HepG2 (cell line): ENCODE results near the gene RPL21. TPM values are rescaled to one million over a fixed set of nuclear protein-coding genes. Genes with fewer than 3 reads are reported as not detected.

ENCODE experiments used
- ATF4 ChIP-seq, 2 experiments: fragments of 450-650 bp in 1 of 2; sonication (generic) in 1 of 2; formaldehyde crosslinking; IDR thresholded peaks; 2 replicates each; pipeline versions ENCODE4 v1.5.0 to v1.8.0; 2020 to 2022; ENCODE audit warnings: mild to moderate bottlenecking in 1 of 2, missing genetic modification reagents in 1 of 2
- HNRNPK ChIP-seq: fragments of 200-400 bp; formaldehyde crosslinking; IDR thresholded peaks from 2 replicates; pipeline ENCODE4 v1.6.1; 2018; ENCODE audit warnings: low read length, low read depth, moderate library complexity, mild to moderate bottlenecking; ENCODE audit not compliant: poor library complexity, severe bottlenecking
- IKZF1 ChIP-seq: fragments of 450-650 bp; IDR thresholded peaks from 2 replicates; pipeline ENCODE4 v1.7.1; 2016
- JDP2 ChIP-seq: sonication (generic); formaldehyde crosslinking; IDR thresholded peaks from 2 replicates; pipeline ENCODE4 v1.8.1; 2022; ENCODE audit warnings: missing genetic modification reagents, borderline replicate concordance
- RARA ChIP-seq: IDR thresholded peaks from 2 replicates; pipeline ENCODE4 v1.6.1; 2016; ENCODE audit warnings: missing genetic modification reagents, missing compliant biosample characterization
- SCMH1 ChIP-seq: sonication (generic); formaldehyde crosslinking; IDR thresholded peaks from 2 replicates; pipeline ENCODE4 v1.9.0; 2021; ENCODE audit warnings: missing genetic modification reagents, mild to moderate bottlenecking, borderline replicate concordance
- SP1 ChIP-seq, 2 experiments: fragments of 450-650 bp in 1 of 2; sonication (generic) in 1 of 2; formaldehyde crosslinking in 1 of 2; IDR thresholded peaks; 2 replicates each; pipeline versions ENCODE4 v1.4.0 to v1.6.1; 2016 to 2020; ENCODE audit warnings: missing genetic modification reagents in 1 of 2
- TGIF2 ChIP-seq: IDR thresholded peaks from 2 replicates; pipeline ENCODE4 v1.6.1; 2016; ENCODE audit warnings: control low read depth, missing compliant biosample characterization
- ZFP41 ChIP-seq: sonication (generic); formaldehyde crosslinking; IDR thresholded peaks from 2 replicates; pipeline ENCODE4 v1.4.0; 2020; ENCODE audit warnings: mild to moderate bottlenecking, missing genetic modification reagents, borderline replicate concordance
- ZGPAT ChIP-seq: IDR thresholded peaks from 2 replicates; pipeline ENCODE4 v1.6.1; 2016; ENCODE audit warnings: mild to moderate bottlenecking
- ZNF101 ChIP-seq: sonication (generic); formaldehyde crosslinking; IDR thresholded peaks from 2 replicates; pipeline ENCODE4 v1.4.0; 2020; ENCODE audit warnings: mild to moderate bottlenecking, low read depth, missing genetic modification reagents, borderline replicate concordance
- ZNF12 ChIP-seq: sonication (generic); formaldehyde crosslinking; IDR thresholded peaks from 2 replicates; pipeline ENCODE4 v1.5.0; 2020; ENCODE audit warnings: missing genetic modification reagents
- ZNF264 ChIP-seq: sonication (generic); formaldehyde crosslinking; IDR thresholded peaks from 2 replicates; pipeline ENCODE4 v1.4.0; 2020; ENCODE audit warnings: missing genetic modification reagents
- ZNF616 ChIP-seq: sonication (generic); formaldehyde crosslinking; IDR thresholded peaks from 2 replicates; pipeline ENCODE4 v1.5.0; 2020; ENCODE audit warnings: low read depth, mild to moderate bottlenecking, missing genetic modification reagents
- ZNF646 ChIP-seq: sonication (generic); formaldehyde crosslinking; IDR thresholded peaks from 2 replicates; pipeline ENCODE4 v1.9.0; 2021; ENCODE audit warnings: mild to moderate bottlenecking, missing genetic modification reagents
- ZNF687 ChIP-seq: sonication (generic); formaldehyde crosslinking; IDR thresholded peaks from 2 replicates; pipeline ENCODE4 v1.5.1; 2020; ENCODE audit warnings: mild to moderate bottlenecking, missing genetic modification reagents, moderate library complexity
- polyA plus RNA-seq, 8 experiments: library from polyadenylated mRNA; depleted of rRNA in 3 of 8; stranded (reverse) in 7 of 8; unstranded in 1 of 8; fragments of >200 nt; fragmentation: Illumina TruSeq in 4 of 8; extraction: Trizol in 4 of 8; gene quantifications; 2 replicates each; pipeline versions ENCODE4 v1.2.1 to v1.2.3, GENCODE V29; 2011 to 2016; ENCODE audit warnings: low read depth in 4 of 8, missing spikeins in 1 of 8, mixed read lengths in 1 of 8; ENCODE audit not compliant: insufficient read depth in 1 of 8
- total RNA-seq, 5 experiments: library from RNA; depleted of rRNA; stranded (reverse); fragments of >200 nt; fragmentation: Illumina TruSeq; extraction: Trizol; gene quantifications; 2 replicates each; pipeline ENCODE4 v1.2.3, GENCODE V29; 2016; ENCODE audit warnings: low read depth in 1 of 5

Gene RPL21
- total and polyA plus RNA-seq, 2 of the 13 experiments (the other 11 are each of a cell fraction or from before 2014, with no cell fraction given), result 1,234 to 1,261 TPM

GRCh38 chr13:27258637-27259386 lies 7.5 kb downstream of the RPL21 start (continued):
- TF ChIP-seq SCMH1 (no peak), ATF4 (CRISPR knock-in tag; IDR thresholded peaks at IDR 0.05) (no peak), ZNF101 (CRISPR knock-in tag) (no peak), IKZF1 (no peak), HNRNPK (no peak), ZFP41 (CRISPR knock-in tag) (no peak), ZNF687 (no peak), SP1 (IDR thresholded peaks at IDR 0.05) (no peak), SP1 (CRISPR knock-in tag; IDR thresholded peaks at IDR 0.05) (no peak), TGIF2 (CRISPR knock-in tag) (no peak), RARA (CRISPR knock-in tag) (0 out of 2 replicates have a peak, but pooled peaks have one; percentile 7), ZNF616 (CRISPR knock-in tag) (no peak), ZGPAT (CRISPR knock-in tag) (no peak), JDP2 (CRISPR knock-in tag) (no peak), ZNF12 (no peak), ZNF264 (CRISPR knock-in tag) (no peak), ZNF646 (CRISPR knock-in tag) (no peak)
